HG03378 (cell line): ENCODE measurements around the gene NPDC1.

ENCODE experiments used
- ATAC-seq: cut with Tn5 transposase; IDR thresholded peaks from one replicate; pipeline ENCODE4 v1.9.1; 2021; ENCODE audit warnings: mild to moderate bottlenecking, moderate library complexity; ENCODE audit not compliant: unreplicated experiment

NPDC1 gene

DNA sequence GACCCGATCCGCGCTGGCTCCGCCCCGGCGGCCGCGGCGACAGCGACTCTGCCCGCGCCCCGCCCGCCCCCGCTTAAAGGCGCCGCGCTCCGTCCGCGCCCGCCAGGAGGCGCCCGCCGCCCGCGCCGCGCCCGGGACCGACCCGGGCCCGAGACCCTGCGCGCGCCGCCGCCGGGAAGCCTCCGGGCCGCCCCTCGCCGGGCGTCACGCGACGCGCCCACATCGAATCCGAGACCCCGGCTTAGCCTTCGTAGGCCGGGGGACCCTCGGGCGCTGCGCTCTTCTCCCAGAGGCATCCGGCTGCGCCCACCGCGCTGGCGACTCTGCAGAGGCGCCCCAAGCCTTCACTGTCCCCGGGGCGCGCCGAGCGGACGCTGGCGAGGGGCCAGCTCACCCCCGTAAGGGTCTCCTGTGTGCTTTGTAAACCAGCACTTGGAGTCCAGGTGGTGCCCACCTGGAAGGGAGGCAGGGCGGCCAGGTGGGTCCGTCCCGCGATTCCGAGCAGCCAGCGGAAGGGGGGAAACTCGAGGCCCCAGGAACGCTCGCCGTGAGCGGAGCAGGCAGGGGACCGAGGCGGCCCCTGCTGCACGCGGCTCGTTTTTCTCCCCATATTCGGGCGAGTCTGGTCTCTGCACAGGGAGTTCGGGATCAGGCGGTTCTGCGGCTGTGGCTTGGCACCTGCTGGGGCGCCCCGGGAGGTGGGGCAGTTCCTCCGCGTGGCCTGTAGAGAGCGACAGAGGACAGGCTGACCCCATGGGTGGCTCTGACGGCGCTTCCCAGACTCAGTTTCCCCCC lies 17.5 kb downstream of the NPDC1 start:
- no peak for ATAC-seq

DNA sequence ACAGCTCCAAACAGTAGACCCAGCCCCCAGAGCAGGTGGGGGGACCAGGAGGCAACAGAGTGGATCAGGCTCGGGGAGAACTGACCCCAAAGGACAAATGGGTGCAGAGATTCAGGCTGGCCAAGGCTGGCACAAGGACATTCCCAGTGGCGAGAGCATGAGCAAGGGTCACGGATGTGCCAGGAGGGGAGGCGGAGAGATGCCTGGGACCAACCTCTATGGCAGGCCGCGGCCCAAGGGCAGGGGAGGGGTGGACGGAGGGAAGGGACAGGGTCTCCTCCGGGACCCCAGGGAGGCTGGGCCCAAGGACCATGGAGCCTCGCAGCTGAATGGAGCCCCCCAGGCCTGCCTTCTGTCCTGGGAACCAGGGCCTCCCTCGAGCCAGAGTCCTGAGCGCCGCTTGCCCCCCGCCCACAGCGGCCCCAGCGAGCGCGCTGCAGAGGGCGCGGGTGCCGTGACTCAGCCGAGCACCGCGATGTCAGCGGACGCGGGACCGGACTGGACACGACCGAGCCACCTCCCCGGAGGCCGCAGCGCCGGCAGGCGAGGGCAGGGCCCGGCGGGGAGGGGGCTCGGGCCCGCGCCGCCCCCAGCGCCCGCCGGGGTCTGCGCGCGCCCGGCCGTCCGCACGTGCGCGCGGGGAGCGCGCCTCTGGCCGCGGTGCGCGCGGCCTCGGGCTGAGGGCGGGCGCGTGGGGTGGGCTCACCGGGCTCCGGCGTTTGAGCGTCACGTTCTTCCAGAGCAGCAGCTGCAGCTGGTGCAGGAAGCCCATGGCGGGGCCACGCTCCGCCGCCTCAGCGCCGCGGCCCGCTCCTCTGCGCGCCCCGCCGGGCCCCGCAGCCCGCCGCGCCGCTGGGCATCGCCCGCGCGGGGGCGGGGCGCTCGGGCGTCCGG lies 18.4 kb downstream of the NPDC1 start, which contains the start of gene ABCA2:
Gene ABCA2 (minus strand): TSS at position 869 of the 894 bp plus-strand sequence. CDS start 97 bp downstream, at position 772.
- no peak for ATAC-seq

DNA sequence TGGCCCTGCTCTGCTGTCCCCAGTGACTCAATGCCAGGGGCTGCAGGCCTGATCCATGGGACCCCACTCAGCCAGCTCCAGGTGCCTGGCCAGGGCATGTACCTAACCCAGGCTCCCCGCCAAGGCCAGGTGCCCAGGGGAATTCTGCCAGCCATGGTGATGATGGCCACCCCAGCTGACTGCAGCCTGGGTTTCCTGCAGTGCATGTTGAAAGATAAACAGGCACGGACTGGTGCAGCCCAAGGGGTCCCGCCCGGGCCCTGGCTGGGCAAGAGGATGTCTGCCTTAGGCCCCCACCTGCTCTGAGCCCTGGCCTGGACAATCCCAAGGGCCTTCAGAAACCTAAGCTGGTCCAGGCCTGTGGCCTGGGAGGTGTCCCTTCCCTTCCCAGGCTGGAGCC lies 19.1 kb downstream of the NPDC1 start:
- no peak for ATAC-seq

DNA sequence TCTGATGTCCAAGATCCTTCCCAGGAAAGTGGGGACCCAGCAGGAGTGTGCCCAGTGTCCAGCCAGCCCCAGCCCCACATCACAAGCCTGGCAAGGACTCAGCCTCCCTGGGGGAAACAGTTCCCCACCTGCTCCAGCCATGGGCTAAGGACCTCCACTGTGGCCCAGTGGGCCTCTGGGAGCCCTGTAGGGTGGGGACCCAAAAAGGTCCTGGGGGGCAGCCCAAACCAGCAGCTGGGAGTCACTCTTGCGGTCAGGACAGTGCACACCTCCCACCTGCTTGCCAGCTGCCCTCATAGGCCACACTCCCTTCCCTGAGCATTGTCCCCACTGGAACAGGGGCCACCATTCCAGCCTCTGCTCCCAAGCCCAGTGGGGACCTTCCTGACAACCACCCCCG lies 19.6 kb downstream of the NPDC1 start:
- ATAC-seq = no peak

DNA sequence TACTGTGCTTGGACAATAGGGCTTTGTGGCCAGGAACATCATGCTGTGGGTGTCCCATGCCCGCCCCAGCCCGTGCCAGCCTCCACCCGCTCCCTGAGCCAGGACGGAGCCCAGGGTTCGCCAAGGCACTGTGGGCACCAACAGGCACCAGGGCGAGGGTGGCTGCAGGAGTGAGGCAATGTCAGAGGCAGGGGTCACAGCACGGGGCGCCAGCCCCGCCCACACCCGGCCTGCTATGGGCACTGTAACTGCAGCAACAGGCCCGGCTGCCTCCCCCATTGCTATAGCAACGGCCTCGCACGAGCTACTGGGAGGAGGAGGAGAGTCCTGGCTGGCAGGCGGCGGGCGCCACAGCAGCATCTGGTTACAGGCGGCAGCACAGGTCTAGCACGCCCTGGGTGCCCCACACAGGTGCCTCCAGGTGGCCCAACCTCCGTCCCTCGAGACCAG lies 20.4 kb downstream of the NPDC1 start:
- no peak for ATAC-seq

DNA sequence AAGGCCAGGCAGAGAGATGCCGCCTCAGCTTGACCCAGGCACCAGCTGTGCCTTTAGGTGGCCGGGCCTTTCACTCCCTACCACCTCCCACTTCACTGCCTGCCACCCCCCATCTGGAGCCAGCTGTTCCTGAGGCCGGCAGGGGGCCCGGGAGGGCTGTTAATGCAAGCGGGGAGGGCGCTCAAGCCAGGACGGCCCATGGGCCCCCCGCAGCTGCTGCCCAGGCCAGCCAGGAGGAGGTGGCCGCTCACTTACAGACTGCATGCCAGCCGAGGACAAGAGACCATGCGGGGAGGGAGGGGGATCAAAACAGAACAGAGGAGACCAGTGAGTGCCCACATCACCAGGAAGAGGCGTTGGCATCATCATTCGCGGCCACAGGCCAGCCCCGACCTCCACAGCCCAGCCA lies 22.4 kb downstream of the NPDC1 start:
- ATAC-seq = no peak

DNA sequence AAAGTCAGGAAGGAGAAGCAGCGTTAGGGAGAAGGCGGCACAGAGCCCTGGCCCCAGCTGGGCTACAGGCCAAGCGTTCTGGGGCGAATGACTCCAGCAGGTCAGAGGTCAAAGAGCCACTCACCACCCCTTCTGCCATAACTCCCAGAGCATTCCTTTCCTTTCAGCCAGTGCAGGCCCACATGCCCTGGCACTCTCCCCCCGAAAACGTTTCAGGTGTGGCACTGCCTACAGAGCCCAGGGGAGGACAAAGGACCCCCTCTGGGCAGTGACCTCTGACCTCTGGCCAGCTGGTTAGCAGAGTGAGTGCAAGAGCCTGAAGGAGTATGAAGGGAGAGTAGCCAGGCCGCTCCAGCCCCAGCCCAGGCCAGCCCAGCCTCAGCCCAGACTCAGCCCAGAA lies 22.8 kb downstream of the NPDC1 start:
- no peak for ATAC-seq

DNA sequence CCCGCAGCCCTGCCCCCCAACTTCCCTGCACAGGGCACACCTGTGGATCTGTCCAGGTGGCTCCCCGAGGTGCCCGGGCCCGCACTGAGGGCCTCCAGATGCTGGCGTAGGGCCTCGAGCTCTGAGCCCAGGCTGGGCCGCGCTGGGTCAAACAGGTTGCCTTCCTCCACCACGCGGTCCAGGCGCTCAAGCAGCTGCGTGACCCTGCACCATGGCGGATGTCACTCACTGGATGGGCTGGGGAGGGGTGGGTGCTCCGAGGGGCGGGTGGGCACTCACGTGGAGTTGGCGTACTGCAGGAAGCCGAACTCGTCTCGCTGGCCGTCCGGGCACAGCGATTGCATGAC lies 23.3 kb downstream of the NPDC1 start:
- ATAC-seq = no peak

DNA sequence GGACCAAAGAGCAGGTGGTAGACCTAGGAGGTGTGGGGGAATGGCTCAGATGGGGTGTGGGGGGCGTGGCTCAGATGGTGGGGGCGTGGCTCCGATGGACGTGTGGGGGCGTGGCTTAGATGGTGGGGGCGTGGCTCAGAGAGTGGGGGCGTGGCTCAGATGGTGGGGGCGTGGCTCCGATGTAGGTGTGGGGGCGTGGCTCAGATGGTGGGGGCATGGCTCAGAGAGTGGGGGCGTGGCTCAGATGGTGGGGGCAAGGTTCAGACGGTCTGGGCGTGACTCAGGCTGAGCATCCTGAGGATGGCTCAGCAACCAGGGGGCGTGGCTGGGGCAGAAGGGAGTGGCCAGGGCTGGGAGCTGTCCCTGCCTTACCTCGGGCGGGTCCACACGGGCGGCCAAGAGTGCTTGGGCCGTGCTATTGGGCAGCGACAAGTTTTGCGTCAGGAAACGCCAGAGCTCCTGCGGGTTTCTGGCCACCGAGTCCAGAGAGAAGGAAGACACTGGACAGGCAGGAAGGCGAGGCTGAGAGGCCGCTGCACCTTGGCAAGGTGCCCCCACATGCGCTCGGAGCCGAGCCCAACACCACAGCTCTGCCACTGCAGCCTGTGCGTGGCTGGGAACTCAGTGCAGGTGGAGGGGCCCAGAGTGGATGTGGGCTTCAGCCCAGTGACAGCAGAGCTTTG lies 23.9 kb downstream of the NPDC1 start:
- ATAC-seq = no peak

DNA sequence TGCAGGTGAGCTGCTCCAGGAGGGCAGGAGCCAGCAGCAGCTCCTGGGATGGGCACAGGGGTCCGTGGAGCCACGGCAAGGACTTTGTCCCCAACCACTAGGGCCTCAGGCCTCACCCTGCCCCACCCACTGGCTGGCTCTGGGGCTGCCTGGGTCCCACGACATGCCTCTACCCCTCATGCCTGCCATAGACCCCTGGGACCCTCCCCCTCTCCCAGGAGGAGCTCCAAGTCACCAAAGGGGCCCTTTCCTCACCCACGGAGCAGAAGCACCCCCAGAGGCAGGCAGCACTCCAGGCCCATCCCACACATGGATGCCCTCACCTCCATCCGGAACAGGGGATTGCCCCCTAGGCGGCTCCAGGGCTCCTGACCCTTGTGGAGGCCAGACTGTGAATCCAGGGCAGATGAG lies 24.4 kb downstream of the NPDC1 start:
- ATAC-seq = no peak

DNA sequence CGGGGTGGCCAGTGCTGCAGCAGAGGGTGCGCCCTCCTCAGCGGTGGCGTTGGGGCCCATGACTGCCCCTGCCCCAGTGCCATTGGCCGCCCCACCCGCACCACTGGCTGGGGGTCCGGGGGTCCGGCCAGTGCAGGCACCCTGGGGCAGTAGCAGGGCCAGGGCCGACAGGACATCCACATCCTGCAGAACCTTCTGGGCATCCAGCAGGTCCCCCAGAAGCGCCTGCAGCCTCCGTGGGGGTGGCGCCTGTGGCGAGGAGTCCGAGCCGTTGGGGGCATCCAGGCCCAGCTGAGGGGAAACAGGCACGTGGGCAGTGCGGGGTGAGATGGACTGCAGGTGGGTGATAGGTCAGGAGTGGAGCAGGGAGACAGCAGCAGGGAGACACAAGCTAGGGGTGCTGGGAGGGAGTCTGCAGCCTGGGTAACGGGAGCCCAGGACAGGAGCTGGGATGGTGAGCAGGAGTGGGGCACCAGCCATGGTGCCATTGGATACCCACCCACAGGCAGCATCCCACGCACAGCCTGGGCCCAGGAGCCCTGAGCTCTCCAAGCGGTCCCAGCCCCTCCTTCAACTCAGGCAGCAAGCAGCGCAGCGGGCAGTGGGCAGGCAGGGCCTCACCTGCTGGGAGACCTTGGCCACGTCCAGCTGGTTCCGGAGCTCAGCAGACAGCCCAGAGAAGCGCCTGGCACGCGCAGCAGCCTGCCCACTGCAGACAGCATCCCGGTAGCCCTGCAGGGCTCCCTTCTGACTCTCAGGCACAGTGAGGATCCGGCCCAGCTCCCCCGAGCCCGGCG lies 25.0 kb downstream of the NPDC1 start:
- no peak for ATAC-seq

DNA sequence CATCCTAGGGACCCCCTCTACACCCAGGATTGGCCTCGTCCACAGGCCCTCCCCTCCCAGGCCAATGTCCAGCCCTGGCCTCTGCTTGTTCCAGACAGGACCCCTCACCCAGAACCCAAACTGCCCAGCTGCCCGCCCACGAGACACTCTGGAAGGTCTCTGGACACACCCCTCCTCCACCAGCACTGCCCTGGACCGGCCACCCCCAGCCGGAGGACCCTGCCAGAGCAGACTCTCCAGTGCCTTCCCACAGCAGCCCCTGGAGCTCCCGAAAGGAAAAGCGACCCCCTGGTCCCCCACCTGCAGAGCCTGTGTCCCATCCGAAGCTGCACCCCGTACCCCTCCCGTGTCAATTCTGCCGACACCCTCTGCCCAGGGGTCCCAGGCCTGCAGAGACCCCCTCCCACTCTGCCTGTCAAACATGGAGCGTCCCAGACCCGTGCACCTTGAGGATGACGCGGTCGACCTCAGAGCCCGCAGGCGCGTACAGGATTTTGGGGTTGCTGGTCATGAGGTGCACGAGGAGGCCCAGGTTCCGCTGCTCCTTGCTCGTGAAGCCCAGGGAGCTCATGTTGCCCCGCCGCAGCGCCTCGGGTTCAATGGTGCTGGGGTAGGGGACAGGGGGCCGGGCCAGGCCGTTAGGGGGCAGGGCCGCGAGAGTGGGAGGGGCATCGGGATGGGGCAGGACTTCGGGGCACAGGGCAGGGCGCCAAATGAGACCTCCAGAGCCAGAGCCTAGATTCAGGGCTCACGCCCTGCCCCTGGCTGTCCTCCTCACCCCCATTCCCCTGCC lies 25.9 kb downstream of the NPDC1 start:
- no peak for ATAC-seq

DNA sequence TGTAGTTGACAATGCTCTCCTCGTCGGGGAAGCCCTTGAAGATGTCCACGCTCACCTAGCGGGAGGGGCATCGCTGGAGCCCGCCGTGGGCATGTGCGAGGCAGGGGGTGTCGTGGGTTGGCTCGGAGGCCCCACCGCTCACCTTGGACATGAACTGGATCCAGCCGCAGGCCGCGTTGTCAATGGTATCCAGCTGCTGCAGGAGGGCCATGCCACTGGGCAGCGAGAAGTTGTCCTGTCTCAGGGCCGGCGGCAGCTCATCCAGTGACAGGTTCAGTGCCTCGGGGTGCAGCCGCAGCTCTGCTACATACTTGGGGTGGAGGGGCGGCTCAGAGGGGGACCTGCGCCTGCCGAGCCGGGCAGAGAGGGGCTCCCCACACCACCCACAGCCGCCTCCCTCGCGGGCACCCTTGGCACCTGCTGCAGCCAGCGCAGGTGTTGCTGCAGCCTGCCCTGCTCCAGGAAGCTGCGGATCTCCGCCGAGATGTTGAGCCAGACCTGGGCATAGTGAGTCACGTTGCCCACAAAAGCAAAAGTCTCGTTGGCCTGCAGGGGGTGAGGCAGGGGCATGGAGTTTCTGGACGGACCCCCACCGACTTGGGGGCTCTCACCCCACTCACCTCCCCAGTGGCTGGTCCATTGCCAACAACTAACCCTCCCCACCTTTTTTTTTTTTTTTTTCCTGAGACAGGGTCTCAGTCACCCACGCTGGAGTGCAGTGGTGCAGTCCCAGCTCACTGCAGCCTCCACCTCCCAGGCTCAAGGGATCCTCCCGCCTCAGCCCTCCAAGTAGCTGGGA lies 27.0 kb downstream of the NPDC1 start:
- no peak for ATAC-seq

DNA sequence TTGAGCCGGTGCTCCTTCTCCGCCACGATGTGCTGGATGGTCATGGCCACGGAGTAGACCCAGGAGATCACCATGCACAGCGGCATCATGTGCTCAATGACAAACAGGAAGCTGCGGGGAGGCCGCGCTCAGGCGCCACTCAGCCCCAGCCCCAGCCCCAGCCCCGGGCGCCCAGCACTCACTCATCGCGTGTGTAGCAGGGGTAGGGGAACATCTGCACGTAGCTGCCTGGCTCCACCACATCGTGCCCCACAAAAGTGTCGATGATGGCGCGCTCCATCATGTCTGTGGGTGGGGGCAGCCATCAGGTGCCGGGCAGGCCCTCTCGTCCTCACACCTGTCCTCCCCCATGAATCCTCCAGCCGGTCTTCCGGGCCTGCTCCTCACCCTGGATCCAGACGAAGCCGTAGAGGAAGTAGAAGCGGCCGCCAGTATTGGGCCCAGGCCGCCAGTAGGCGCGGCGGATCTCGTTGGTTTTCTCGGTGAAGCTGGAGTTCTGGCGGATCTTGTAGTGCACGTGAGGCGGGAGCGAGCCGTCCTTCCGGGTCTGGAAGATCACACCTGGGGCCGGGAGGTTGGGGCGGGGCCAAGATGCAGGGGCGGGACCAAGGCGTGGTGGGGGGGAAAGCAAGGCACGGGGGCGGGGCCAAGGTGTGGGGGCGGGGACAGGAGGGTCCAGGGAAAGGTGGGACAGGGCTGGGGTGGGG lies 28.0 kb downstream of the NPDC1 start:
- no peak for ATAC-seq

DNA sequence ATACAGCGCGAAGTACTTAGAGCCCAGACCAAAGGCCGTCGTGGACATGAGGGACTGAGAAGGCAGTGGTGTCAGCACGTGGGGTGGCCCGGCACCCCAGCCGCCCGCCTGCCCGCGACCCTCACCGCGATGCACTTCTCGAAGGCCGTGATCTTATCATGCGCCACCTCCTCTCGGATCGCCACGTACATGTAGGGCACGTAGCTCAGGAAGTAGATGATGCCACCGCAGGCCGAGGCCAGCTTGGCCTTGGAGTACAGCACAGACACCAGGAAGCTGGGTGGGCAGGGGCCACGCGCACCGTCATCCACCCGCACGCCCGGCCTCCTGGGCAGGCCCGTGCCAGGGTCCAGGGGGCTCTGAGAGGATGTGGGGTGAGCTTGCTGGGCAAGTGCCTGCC lies 28.9 kb downstream of the NPDC1 start:
- no peak for ATAC-seq

DNA sequence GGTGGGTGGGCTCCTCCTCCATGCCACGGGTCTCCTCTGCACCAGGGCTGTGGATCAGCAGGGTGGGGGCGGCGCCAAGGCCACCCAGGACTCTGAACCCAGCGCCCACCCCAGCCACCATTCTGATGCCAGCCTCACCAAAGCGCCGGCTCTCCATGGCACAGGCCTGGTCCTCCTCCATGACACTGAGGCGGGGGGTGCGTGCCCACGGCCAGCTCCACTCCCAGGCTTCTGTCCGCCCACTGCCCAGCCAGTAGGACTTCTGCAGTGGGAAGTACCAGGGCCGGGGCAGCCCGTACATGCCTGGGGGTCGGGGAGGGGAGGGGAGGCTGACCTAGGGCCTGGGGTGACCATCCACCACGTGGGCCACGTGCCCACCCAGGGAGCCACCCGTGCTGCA lies 29.5 kb downstream of the NPDC1 start:
- ATAC-seq = no peak

DNA sequence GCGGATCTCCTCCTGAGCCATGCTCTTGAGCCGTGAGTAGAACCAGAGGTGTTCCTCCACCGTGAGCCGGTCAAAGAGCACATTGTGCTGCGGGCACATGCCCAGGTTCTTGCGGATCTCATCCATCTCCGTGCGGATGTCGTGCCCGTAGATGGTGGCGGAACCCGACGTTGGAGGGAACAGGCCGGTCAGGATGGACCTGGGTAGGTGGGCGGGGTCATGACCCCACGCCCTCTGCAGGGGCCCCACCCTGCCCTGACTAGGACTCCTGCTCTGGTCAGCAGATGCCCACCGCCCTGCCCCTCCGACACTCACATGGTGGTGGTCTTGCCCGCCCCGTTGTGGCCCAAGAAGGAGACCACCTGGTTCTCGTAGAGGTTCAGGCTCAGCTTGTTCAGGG lies 30.0 kb downstream of the NPDC1 start:
- no peak for ATAC-seq

DNA sequence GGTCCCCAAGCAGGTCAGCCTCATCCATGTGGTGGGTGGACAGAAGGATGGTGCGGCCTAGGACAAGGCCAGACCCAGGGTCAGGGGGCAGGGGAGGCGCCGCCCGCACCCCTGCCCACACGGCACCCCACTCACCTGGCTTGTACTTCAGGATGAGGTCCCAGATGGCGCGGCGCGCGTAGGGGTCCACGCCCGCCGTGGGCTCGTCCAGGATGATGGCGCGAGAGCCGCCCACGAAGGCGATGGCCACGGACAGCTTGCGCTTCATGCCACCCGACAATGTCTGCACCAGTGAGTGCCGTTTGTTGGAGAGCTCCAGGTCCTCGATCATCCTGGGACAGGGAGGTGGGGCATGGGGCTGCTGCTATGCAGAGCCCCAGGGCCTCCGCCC lies 30.4 kb downstream of the NPDC1 start:
- no peak for ATAC-seq
